Dedifferentiated amniotic fluid mesenchymal stem cell (primary cell): ENCODE data around the gene RPE.

Source experiments
- DNase-seq: peaks from one replicate; pipeline ENCODE4 v3.0.0-alpha.2; 2016; ENCODE audit errors: extremely low spot score

The RPE gene

GRCh38 chr2:210002158-210003157, at the start of gene RPE:
Gene RPE (plus strand): TSS chr2:210002638. CDS start chr2:210002662, 24 bp downstream.
- peak; percentile 96 for DNase-seq

GRCh38 chr2:209956271-209956670, 46.2 kb upstream of the RPE start:
- no peak for DNase-seq

GRCh38 chr2:209958016-209958415, 44.4 kb upstream of the RPE start:
- DNase-seq = no peak

GRCh38 chr2:209960045-209960444, 42.4 kb upstream of the RPE start:
- DNase-seq = no peak

- peak; percentile 53 for DNase-seq
Measured at GRCh38 chr2:209960676-209961630, 41.5 kb upstream of the RPE start.

- DNase-seq = no peak
Measured at GRCh38 chr2:209965723-209966122, 36.7 kb upstream of the RPE start.

- DNase-seq = no peak
Measured at GRCh38 chr2:209969692-209970091, 32.7 kb upstream of the RPE start.

GRCh38 chr2:209970271-209970670, 32.2 kb upstream of the RPE start:
- DNase-seq = no peak

- DNase-seq = no peak
Measured at GRCh38 chr2:209970711-209971110, 31.7 kb upstream of the RPE start.

GRCh38 chr2:209973328-209973727, 29.1 kb upstream of the RPE start:
- DNase-seq = no peak

- DNase-seq = no peak
Measured at GRCh38 chr2:209974576-209974975, 27.9 kb upstream of the RPE start.

- DNase-seq = no peak
Measured at GRCh38 chr2:209976698-209977385, 25.6 kb upstream of the RPE start.

GRCh38 chr2:209977386-209978239, 24.8 kb upstream of the RPE start:
- DNase-seq = peak; percentile 60

- DNase-seq = no peak
Measured at GRCh38 chr2:209984291-209984690, 18.1 kb upstream of the RPE start.

- DNase-seq = no peak
Measured at GRCh38 chr2:209985874-209986273, 16.6 kb upstream of the RPE start.

GRCh38 chr2:209986415-209986814, 16.0 kb upstream of the RPE start:
- no peak for DNase-seq

GRCh38 chr2:209988010-209988409, 14.4 kb upstream of the RPE start:
- no peak for DNase-seq

GRCh38 chr2:209990838-209991237, 11.6 kb upstream of the RPE start:
- no peak for DNase-seq

- DNase-seq = no peak
Measured at GRCh38 chr2:209993968-209994367, 8.5 kb upstream of the RPE start.

GRCh38 chr2:209998596-209998995, 3.8 kb upstream of the RPE start:
- no peak for DNase-seq
